ENCODE results near the gene DOCK2.

DNA sequence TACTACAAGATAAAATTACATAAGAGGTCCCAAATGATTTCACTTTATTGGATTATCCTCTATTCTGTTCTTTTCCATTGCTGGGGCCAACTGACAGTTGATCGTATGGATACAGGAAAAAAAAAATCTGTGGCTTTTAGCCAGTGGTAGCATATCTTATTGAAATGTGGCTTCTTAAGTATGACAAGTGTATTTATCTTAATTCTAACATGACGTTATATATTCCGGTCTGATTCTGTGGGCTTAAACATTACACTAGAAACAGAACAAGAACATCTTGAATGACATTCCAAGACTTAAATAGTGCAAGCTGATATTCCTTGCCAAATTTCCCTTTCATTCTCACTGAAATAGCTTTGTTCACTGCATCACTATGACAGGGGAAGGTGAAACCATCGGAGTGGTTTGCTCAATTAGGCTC is 225.3 kb downstream of the DOCK2 start:
- TF ChIP-seq POLR2AphosphoS5 (IDR thresholded peaks at IDR 0.05) (no peak), POLR2A (IDR thresholded peaks at IDR 0.05) (no peak), EP300 (IDR thresholded peaks at IDR 0.05) (no peak)
- TF ChIP-seq, protein P1, sequence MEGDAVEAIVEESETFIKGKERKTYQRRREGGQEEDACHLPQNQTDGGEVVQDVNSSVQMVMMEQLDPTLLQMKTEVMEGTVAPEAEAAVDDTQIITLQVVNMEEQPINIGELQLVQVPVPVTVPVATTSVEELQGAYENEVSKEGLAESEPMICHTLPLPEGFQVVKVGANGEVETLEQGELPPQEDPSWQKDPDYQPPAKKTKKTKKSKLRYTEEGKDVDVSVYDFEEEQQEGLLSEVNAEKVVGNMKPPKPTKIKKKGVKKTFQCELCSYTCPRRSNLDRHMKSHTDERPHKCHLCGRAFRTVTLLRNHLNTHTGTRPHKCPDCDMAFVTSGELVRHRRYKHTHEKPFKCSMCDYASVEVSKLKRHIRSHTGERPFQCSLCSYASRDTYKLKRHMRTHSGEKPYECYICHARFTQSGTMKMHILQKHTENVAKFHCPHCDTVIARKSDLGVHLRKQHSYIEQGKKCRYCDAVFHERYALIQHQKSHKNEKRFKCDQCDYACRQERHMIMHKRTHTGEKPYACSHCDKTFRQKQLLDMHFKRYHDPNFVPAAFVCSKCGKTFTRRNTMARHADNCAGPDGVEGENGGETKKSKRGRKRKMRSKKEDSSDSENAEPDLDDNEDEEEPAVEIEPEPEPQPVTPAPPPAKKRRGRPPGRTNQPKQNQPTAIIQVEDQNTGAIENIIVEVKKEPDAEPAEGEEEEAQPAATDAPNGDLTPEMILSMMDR (IDR thresholded peaks at IDR 0.05) = no peak
